Osteocyte (in vitro differentiated cells): ENCODE results near the gene CNTFR. TPM values are rescaled to one million over a fixed set of nuclear protein-coding genes. Genes with fewer than 3 reads are reported as not detected.

Experiments used
- DNase-seq: peaks from one replicate; pipeline ENCODE4 v3.0.0; 2021; ENCODE audit warnings: mixed read lengths; ENCODE audit not compliant: unreplicated experiment; ENCODE audit errors: extremely low spot score
- H3K27ac Mint-ChIP-seq: one replicate; pipeline ENCODE4 v1.8.0; 2021; ENCODE audit warnings: mild to moderate bottlenecking, mixed read lengths; ENCODE audit not compliant: unreplicated experiment
- H3K27me3 Mint-ChIP-seq: one replicate; pipeline ENCODE4 v1.8.0; 2021; ENCODE audit warnings: mixed read lengths; ENCODE audit not compliant: unreplicated experiment
- H3K36me3 Mint-ChIP-seq: one replicate; pipeline ENCODE4 v1.8.0; 2021; ENCODE audit warnings: mixed read lengths; ENCODE audit not compliant: unreplicated experiment
- H3K4me1 Mint-ChIP-seq: one replicate; pipeline ENCODE4 v1.8.0; 2021; ENCODE audit warnings: mixed read lengths; ENCODE audit not compliant: unreplicated experiment
- H3K4me3 Mint-ChIP-seq: one replicate; pipeline ENCODE4 v1.8.0; 2021; ENCODE audit warnings: mild to moderate bottlenecking, moderate library complexity, mixed read lengths; ENCODE audit not compliant: unreplicated experiment
- H3K9me3 Mint-ChIP-seq: one replicate; pipeline ENCODE4 v1.8.0; 2021; ENCODE audit warnings: mixed read lengths; ENCODE audit not compliant: unreplicated experiment
- total RNA-seq: library from RNA; stranded (reverse); gene quantifications from 2 replicates; pipeline ENCODE4 v1.2.1, GENCODE V29; 2021
- TF ChIP-seq, protein P1 (sequence below): fragments of 200-600 bp; sonication (generic); IDR thresholded peaks from 2 replicates; pipeline ENCODE4 v1.5.0; 2021; ENCODE audit warnings: antibody characterized with exemption, mild to moderate bottlenecking, moderate library complexity

CNTFR gene
- total RNA-seq, 1 donor from 2014 or later, result not detected

DNA sequence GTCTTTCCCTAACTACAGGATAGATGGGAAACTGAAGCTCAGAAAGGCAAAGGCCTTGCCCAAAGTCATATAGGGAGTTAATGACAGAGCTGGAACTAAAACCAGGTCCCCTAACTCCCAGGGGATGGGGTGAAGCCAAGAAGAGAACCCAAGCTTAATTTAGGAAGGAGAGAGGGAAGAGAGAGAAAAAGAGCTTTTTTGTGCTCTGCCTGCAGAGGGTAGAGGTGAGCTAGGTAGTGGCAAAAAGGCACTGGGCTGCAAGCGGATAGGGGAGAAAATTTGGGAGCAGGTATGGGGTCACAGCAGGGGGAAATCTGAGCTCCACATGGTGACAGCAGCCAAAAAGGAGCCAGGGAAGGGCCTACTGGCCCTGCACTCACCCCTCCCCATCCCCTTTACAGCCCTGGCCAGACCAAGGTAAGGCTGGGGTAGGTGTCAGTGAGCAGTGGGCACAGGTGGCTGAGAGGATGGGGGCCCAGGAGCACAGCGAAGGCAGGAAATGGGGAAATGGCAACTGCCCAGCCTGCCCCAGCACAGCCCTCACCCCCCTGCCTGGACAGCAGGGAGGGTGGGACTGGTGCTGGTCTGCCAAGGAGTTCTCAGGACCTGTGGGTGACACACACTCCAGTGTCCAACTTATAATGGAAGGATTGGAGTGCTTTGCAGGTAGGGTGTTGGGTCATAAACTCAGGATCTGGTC, 70.1 kb downstream of the CNTFR start:
- TF ChIP-seq, protein P1, sequence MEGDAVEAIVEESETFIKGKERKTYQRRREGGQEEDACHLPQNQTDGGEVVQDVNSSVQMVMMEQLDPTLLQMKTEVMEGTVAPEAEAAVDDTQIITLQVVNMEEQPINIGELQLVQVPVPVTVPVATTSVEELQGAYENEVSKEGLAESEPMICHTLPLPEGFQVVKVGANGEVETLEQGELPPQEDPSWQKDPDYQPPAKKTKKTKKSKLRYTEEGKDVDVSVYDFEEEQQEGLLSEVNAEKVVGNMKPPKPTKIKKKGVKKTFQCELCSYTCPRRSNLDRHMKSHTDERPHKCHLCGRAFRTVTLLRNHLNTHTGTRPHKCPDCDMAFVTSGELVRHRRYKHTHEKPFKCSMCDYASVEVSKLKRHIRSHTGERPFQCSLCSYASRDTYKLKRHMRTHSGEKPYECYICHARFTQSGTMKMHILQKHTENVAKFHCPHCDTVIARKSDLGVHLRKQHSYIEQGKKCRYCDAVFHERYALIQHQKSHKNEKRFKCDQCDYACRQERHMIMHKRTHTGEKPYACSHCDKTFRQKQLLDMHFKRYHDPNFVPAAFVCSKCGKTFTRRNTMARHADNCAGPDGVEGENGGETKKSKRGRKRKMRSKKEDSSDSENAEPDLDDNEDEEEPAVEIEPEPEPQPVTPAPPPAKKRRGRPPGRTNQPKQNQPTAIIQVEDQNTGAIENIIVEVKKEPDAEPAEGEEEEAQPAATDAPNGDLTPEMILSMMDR, result no peak
- peaks cover 42% of the 10 kb centered on the region for H3K27me3 Mint-ChIP-seq
- DNase-seq, result no peak

DNA sequence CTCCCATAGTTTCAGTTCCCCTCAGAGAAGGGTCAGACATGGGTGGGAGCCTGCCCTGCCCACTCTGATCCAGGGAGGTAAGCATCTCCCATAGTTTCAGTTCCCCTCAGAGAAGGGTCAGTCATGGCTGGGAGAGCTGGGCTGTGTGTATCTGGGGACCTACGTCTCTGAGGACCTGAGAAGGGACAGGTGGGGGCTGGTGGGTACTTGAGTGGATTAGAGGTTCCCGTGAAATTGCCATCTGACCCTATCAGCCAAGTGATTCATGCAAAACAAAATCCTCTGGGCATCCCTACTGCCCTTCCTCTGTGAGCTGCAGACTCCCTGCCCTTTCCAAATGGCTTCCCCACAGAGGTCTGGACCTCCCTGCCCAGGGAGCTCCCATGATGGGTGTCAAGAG, 70.6 kb downstream of the CNTFR start:
- no peak overlapping the region for H3K27ac Mint-ChIP-seq
- TF ChIP-seq, protein P1, result no peak
- H3K4me1 Mint-ChIP-seq, result peaks cover 4% of the 10 kb centered on the region
- no peak overlapping the region for H3K4me3 Mint-ChIP-seq
- peaks cover 39% of the 10 kb centered on the region for H3K27me3 Mint-ChIP-seq
- no peaks in the 10 kb centered on the region for H3K9me3 Mint-ChIP-seq
- no peak for DNase-seq
- no peaks in the 10 kb centered on the region for H3K36me3 Mint-ChIP-seq

More for the DNA sequence above, 70.1 kb downstream of the CNTFR start:
- H3K9me3 Mint-ChIP-seq, result no peaks in the 10 kb centered on the region
- no peak overlapping the region for H3K27ac Mint-ChIP-seq
- H3K4me3 Mint-ChIP-seq, result no peak overlapping the region
- H3K4me1 Mint-ChIP-seq, result peaks cover 4% of the 10 kb centered on the region
- no peaks in the 10 kb centered on the region for H3K36me3 Mint-ChIP-seq

DNA sequence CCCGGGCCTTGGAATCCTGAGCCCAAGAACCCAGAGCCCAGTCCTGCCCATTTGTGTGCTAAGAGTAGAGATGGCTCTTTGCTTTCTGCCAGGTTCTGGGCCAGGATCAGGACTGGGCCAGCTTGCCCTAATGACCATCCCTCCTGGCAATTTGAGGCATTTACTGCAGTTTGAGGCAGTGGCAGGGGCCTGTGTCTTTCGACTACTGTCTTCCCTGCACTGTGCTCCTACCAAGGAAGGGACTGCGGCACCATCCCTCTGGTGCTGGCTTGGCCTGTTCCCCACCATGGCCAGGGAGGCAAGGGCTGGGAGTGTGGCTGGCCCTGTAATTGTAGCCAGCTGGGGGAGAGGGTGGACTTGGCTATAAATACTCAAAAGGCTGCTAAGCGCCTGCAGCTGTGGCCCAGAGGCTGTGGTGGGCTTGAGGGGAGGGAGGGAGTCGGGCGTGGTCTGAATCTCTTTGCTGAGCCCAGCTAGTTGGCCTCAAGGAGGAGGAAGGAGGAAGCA, 71.4 kb downstream of the CNTFR start:
- Mint-ChIP-seq H3K36me3 (no peaks in the 10 kb centered on the region), H3K27me3 (peaks cover 37% of the 10 kb centered on the region), H3K27ac (no peak overlapping the region), H3K4me3 (no peak overlapping the region), H3K9me3 (no peaks in the 10 kb centered on the region), H3K4me1 (peaks cover 4% of the 10 kb centered on the region)
- TF ChIP-seq, protein P1, result no peak
- no peak for DNase-seq

DNA sequence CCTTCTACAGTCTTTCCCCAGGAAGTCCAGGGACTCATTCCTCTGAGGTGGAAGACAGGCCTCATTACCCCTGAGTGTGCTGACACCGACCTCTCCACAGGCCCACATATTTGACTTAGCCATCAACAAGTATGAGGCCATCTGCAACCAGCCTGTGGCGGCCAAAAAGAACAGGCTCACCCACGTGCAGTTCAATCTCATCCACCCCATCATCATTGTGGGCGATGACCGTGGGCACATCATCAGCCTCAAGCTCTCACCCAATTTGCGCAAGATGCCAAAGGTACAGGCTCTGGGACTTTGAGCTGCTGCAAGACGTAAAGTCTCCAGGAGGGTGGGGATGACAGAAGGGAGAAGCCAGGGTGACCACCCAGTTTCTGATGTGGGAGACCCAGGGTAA, 72.3 kb downstream of the CNTFR start:
- Mint-ChIP-seq H3K27me3 (peaks cover 33% of the 10 kb centered on the region), H3K27ac (no peak overlapping the region), H3K4me3 (no peak overlapping the region), H3K4me1 (no peaks in the 10 kb centered on the region), H3K36me3 (no peaks in the 10 kb centered on the region), H3K9me3 (no peaks in the 10 kb centered on the region)
- TF ChIP-seq, protein P1, result no peak
- no peak for DNase-seq

DNA sequence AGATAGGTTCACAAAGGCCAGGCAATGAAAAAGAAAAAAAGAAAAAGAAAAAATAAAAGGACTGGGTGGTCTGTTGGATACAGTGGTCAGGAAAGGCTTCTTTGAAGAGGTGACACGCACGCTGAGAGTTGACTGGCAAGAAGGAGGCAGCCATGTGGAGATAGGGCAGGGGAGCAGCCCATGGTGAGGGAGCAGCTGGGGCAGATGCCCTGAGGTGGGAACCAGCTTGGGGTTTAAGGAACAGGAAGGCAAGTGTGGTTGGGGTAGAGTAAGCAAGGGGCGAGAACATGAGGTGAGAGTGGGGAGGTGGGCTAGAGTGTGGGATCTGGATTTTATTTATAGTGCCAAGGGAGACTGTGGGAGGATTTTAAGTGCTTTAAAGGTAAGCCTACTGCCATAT, 73.6 kb downstream of the CNTFR start:
- peaks cover 40% of the 10 kb centered on the region for H3K27me3 Mint-ChIP-seq
- H3K9me3 Mint-ChIP-seq, result no peaks in the 10 kb centered on the region
- no peaks in the 10 kb centered on the region for H3K4me1 Mint-ChIP-seq
- no peak overlapping the region for H3K4me3 Mint-ChIP-seq
- TF ChIP-seq, protein P1, result no peak
- H3K36me3 Mint-ChIP-seq, result no peaks in the 10 kb centered on the region
- H3K27ac Mint-ChIP-seq, result no peak overlapping the region
- DNase-seq, result no peak
